Osteoblast (primary cell): ENCODE measurements around the gene NEK1. TPM values are rescaled to one million over a fixed set of nuclear protein-coding genes. Genes with fewer than 3 reads are reported as not detected.
"Not testable (repeated sequence)": the region's sequence is repeated elsewhere in the genome, so short reads cannot be mapped to it uniquely, and the experiment has no call there.

ENCODE experiments used
- DNase-seq: peaks from one replicate; pipeline ENCODE4 v3.0.0; 2011; ENCODE audit warnings: low spot score, mixed read lengths; ENCODE audit not compliant: insufficient read length; ENCODE audit errors: missing footprints
- H2AFZ ChIP-seq: 2 replicates; pipeline ENCODE4 v1.6.0; 2011; ENCODE audit warnings: mild to moderate bottlenecking, low read length
- H3K27ac ChIP-seq: 2 replicates; pipeline ENCODE4 v1.5.1; 2011; ENCODE audit warnings: mild to moderate bottlenecking, low read depth, low read length, moderate library complexity
- H3K27me3 ChIP-seq: 2 replicates; pipeline ENCODE4 v1.6.0; 2012; ENCODE audit warnings: mild to moderate bottlenecking, control low read depth, inconsistent platforms, low read length, moderate library complexity; ENCODE audit not compliant: insufficient read depth
- H3K36me3 ChIP-seq: 2 replicates; pipeline ENCODE4 v1.5.1; 2011; ENCODE audit warnings: mild to moderate bottlenecking, low read length, control low read depth, moderate library complexity; ENCODE audit not compliant: insufficient read depth
- H3K4me1 ChIP-seq: 2 replicates; pipeline ENCODE4 v1.5.1; 2011; ENCODE audit warnings: mild to moderate bottlenecking, low read length, control low read depth, moderate library complexity; ENCODE audit not compliant: insufficient read depth
- H3K4me2 ChIP-seq: 2 replicates; pipeline ENCODE4 v1.6.0; 2011; ENCODE audit warnings: mild to moderate bottlenecking, low read length; ENCODE audit not compliant: insufficient read depth
- H3K4me3 ChIP-seq: fragments of 200-600 bp; sonication (generic); 3 replicates; pipeline ENCODE4 v1.5.1; 2012; ENCODE audit warnings: mild to moderate bottlenecking, low read length, inconsistent platforms; ENCODE audit not compliant: insufficient read depth
- H3K79me2 ChIP-seq: 2 replicates; pipeline ENCODE4 v1.6.0; 2012; ENCODE audit warnings: mild to moderate bottlenecking, low read length, control low read depth, inconsistent platforms; ENCODE audit not compliant: insufficient read depth
- H3K9me3 ChIP-seq: 2 replicates; pipeline ENCODE4 v1.5.1; 2011; ENCODE audit warnings: low read depth, low read length, control low read depth
- H4K20me1 ChIP-seq: 2 replicates; pipeline ENCODE4 v1.6.0; 2012; ENCODE audit warnings: mild to moderate bottlenecking, low read length, control low read depth; ENCODE audit not compliant: insufficient read depth
- total RNA-seq: library from RNA; depleted of rRNA; stranded (reverse); fragments of >200 nt; gene quantifications from 2 replicates; pipeline ENCODE4 v1.2.3, GENCODE V29; 2012
- TF ChIP-seq, protein P1 (sequence below): IDR thresholded peaks from 2 replicates; pipeline ENCODE4 v1.5.1; 2011; ENCODE audit warnings: mild to moderate bottlenecking, low read depth, low read length, moderate library complexity; ENCODE audit errors: extremely low read depth

Gene NEK1
- total RNA-seq, 1 donor: 9.8 TPM

DNA sequence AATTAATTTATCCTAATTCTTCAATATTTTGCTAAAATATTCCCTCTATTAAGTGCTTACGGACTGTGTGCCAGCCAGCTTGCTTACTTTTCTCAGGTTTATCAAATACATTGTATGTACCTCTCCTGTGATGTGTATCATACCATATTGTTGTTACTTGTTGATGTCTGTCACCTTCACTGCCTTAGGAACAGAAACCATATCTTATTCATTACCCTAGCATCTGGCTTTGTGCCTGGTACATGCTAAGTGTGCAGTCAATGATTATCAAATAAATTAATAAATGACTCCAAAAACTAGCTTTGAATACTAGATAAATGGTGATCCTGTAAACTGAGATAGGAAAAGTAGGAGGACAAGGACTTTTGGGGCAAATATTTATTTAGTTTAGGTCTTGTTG lies 14.9 kb upstream of the NEK1 start:
- Histone ChIP-seq H3K9me3 (no peaks in the 10 kb centered on the region), H3K36me3 (no peaks in the 10 kb centered on the region), H3K27me3 (no peaks in the 10 kb centered on the region), H3K4me1 (peaks cover 4% of the 10 kb centered on the region), H3K4me3 (no peak overlapping the region), H3K27ac (no peak overlapping the region), H2AFZ (no peak overlapping the region), H3K79me2 (peaks cover 91% of the 10 kb centered on the region), H3K4me2 (no peak overlapping the region), H4K20me1 (peaks cover 16% of the 10 kb centered on the region)
- DNase-seq: no peak
- TF ChIP-seq, protein P1, sequence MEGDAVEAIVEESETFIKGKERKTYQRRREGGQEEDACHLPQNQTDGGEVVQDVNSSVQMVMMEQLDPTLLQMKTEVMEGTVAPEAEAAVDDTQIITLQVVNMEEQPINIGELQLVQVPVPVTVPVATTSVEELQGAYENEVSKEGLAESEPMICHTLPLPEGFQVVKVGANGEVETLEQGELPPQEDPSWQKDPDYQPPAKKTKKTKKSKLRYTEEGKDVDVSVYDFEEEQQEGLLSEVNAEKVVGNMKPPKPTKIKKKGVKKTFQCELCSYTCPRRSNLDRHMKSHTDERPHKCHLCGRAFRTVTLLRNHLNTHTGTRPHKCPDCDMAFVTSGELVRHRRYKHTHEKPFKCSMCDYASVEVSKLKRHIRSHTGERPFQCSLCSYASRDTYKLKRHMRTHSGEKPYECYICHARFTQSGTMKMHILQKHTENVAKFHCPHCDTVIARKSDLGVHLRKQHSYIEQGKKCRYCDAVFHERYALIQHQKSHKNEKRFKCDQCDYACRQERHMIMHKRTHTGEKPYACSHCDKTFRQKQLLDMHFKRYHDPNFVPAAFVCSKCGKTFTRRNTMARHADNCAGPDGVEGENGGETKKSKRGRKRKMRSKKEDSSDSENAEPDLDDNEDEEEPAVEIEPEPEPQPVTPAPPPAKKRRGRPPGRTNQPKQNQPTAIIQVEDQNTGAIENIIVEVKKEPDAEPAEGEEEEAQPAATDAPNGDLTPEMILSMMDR: no peak

DNA sequence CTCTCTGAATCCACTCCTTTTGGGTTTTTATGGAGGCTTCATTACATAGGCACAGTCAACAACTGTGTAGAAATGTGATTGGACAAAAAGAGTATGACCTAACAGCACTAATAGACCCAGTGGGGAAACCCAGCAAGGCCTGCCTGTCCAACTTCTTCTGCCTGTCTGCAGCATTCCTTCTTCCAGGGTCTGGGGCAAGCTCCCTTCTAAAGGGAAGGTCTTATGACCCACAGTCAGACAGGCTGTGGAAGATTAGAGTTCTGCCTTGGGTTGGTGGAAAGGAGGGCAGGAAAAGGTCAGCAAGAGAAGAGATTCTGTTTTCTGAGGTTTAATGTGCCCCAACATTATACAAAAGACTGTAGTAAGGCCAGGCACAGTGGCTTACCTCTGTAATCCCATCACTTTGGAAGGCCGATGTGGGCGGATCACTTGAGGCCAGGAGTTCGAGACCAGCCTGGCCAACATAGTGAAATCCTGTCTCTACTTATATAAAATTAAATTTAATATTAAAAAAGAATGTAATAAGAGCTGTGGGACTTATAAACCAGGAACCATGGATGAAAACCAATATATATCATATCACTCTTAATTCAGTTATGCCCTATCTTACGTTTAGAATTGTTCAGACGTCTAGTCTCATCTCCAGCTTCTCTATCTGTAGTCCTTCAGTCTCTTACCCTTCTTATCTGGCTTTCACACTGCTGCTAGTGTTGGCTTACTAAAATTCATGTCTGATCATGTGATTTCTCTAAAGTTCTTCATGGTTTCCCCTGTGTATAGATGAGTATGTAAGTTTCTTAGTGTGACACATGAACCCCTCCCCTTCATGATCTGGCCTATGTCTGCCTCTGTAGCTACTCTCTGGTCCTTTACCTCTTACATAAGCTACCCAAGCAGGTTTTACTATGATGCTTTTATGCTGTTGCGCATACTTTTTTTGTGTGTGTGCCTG lies 14.2 kb upstream of the NEK1 start:
- H3K27me3 ChIP-seq: no peaks in the 10 kb centered on the region
- peaks cover 91% of the 10 kb centered on the region for H3K79me2 ChIP-seq
- no peak overlapping the region for H3K4me3 ChIP-seq
- no peaks in the 10 kb centered on the region for H3K36me3 ChIP-seq
- TF ChIP-seq, protein P1: no peak
- no peak overlapping the region for H3K27ac ChIP-seq
- no peak overlapping the region for H3K4me2 ChIP-seq
- no peak overlapping the region for H2AFZ ChIP-seq
- no peak for DNase-seq
- H3K4me1 ChIP-seq: peaks cover 10% of the 10 kb centered on the region
- H4K20me1 ChIP-seq: peaks cover 16% of the 10 kb centered on the region
- H3K9me3 ChIP-seq: no peaks in the 10 kb centered on the region

DNA sequence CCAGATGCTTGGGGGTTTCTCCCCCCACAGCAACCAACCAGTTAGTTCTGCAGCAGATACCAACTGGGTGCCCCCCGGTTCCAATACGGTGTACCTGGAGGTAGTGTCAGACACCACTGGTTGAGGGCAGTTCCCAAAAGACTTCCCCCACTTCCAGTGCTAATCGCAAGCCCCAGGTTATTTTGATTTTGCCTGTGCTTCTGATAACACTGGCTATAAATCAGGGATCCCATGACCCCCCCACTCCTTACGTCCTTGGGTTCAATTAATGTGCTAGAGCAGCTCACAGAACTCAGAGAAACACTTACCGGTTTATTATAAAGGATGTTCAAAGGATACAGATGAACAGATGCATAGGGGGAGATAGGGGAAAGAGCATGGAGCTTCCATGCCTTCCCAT lies 13.5 kb upstream of the NEK1 start:
- H2AFZ ChIP-seq: no peak overlapping the region
- H3K36me3 ChIP-seq: no peaks in the 10 kb centered on the region
- TF ChIP-seq, protein P1: no peak
- no peak overlapping the region for H3K4me3 ChIP-seq
- no peak for DNase-seq
- peaks cover 16% of the 10 kb centered on the region for H4K20me1 ChIP-seq
- H3K4me1 ChIP-seq: peaks cover 15% of the 10 kb centered on the region
- no peaks in the 10 kb centered on the region for H3K27me3 ChIP-seq
- no peak overlapping the region for H3K27ac ChIP-seq
- H3K79me2 ChIP-seq: peaks cover 93% of the 10 kb centered on the region
- H3K4me2 ChIP-seq: no peak overlapping the region
- no peaks in the 10 kb centered on the region for H3K9me3 ChIP-seq

DNA sequence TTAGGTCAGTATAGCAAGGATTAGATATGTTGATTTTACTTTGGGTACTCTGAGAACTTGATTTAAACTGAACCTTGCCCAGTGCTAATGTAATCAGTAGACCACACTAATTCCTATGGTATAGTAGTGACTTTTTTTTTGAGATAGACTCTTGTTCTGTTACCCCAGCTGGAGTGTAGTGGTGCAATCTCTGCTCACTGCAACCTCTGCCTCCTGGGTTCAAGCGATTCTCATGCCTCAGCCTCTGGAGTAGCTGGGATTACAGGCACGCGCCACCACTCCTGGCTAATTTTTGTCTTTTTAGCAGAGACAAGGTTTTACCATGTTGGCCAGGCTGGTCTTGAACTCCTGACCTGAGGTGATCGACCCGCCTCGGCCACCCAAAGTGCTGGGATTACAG lies 11.6 kb upstream of the NEK1 start:
- not testable (repeated sequence) for H3K9me3 ChIP-seq, H3K4me2 ChIP-seq, H2AFZ ChIP-seq, H3K27me3 ChIP-seq, H3K36me3 ChIP-seq, DNase-seq, H3K4me3 ChIP-seq, H3K27ac ChIP-seq
- H3K4me1 ChIP-seq: peaks cover 21% of the 10 kb centered on the region
- H4K20me1 ChIP-seq: peaks cover 16% of the 10 kb centered on the region
- H3K79me2 ChIP-seq: peaks cover 81% of the 10 kb centered on the region
